Measurements from ENCODE around the gene PATJ. TPM values are rescaled to one million over a fixed set of nuclear protein-coding genes. Genes with fewer than 3 reads are reported as not detected.

The PATJ gene
- total RNA-seq, 4 donors from 2014 or later = 54.9 to 187 (median 62.1) TPM

GRCh38 chr1:62012095-62012494 lies 269.8 kb downstream of the PATJ start:
- DNase-seq (ENCODE audit: low spot score in 2 of 2) = no peak
- no peaks in the 10 kb centered on the region for H3K9me3 ChIP-seq
- WGBS = 66% methylated on average over 1 of the region's 1 CpG
- H3K4me3 ChIP-seq = no peak overlapping the region
- no peaks in the 10 kb centered on the region for H3K4me1 ChIP-seq
- no peak for TF ChIP-seq EP300 (IDR thresholded peaks at IDR 0.05)
- no peak for TF ChIP-seq POLR2AphosphoS5 (IDR thresholded peaks at IDR 0.05)
- TF ChIP-seq CTCF (IDR thresholded peaks at IDR 0.05) = no peak
- no peak for TF ChIP-seq POLR2A (IDR thresholded peaks at IDR 0.05)
- no peak overlapping the region for H3K27ac ChIP-seq
- no peaks in the 10 kb centered on the region for H3K27me3 ChIP-seq
- no peaks in the 10 kb centered on the region for H3K36me3 ChIP-seq

- TF ChIP-seq EP300 (IDR thresholded peaks at IDR 0.05) = no peak
- TF ChIP-seq POLR2A (IDR thresholded peaks at IDR 0.05) = no peak
- no peak for TF ChIP-seq CTCF (IDR thresholded peaks at IDR 0.05)
- no peak for TF ChIP-seq POLR2AphosphoS5 (IDR thresholded peaks at IDR 0.05)
- H3K27me3 ChIP-seq = no peaks in the 10 kb centered on the region
- H3K27ac ChIP-seq = no peak overlapping the region
- no peaks in the 10 kb centered on the region for H3K4me1 ChIP-seq
- DNase-seq (ENCODE audit: low spot score in 2 of 2) = no peak
- 60% methylated on average over 6 of the region's 6 CpGs for WGBS
- H3K36me3 ChIP-seq = no peaks in the 10 kb centered on the region
- H3K4me3 ChIP-seq = no peak overlapping the region
- no peaks in the 10 kb centered on the region for H3K9me3 ChIP-seq
Measured at GRCh38 chr1:62012836-62013235, 270.6 kb downstream of the PATJ start.

GRCh38 chr1:62013264-62013663 lies 271.0 kb downstream of the PATJ start:
- Histone ChIP-seq H3K36me3 (no peaks in the 10 kb centered on the region), H3K27me3 (no peaks in the 10 kb centered on the region), H3K27ac (no peak overlapping the region), H3K9me3 (no peaks in the 10 kb centered on the region), H3K4me3 (no peak overlapping the region), H3K4me1 (no peaks in the 10 kb centered on the region)
- DNase-seq (ENCODE audit: low spot score in 2 of 2) = no peak
- TF ChIP-seq POLR2A (IDR thresholded peaks at IDR 0.05) (no peak), POLR2AphosphoS5 (IDR thresholded peaks at IDR 0.05) (no peak), EP300 (IDR thresholded peaks at IDR 0.05) (no peak), CTCF (IDR thresholded peaks at IDR 0.05) (no peak)
- WGBS = 90% methylated on average over 5 of the region's 5 CpGs

- Histone ChIP-seq H3K9me3 (no peaks in the 10 kb centered on the region), H3K27me3 (no peaks in the 10 kb centered on the region), H3K4me1 (no peaks in the 10 kb centered on the region), H3K36me3 (peaks cover 3% of the 10 kb centered on the region), H3K4me3 (no peak overlapping the region), H3K27ac (no peak overlapping the region)
- 60% methylated on average over 6 of the region's 6 CpGs for WGBS
- no peak for DNase-seq (ENCODE audit: low spot score in 2 of 2)
- TF ChIP-seq POLR2AphosphoS5 (IDR thresholded peaks at IDR 0.05) = no peak
- no peak for TF ChIP-seq CTCF (IDR thresholded peaks at IDR 0.05)
- TF ChIP-seq POLR2A (IDR thresholded peaks at IDR 0.05) = no peak
- TF ChIP-seq EP300 (IDR thresholded peaks at IDR 0.05) = no peak
Measured at GRCh38 chr1:62022382-62022983, 280.2 kb downstream of the PATJ start.

GRCh38 chr1:62024690-62025089 lies 282.4 kb downstream of the PATJ start:
- 72% methylated on average over 2 of the region's 2 CpGs for WGBS
- no peak overlapping the region for H3K27ac ChIP-seq
- no peak for DNase-seq (ENCODE audit: low spot score in 2 of 2)
- H3K27me3 ChIP-seq = no peaks in the 10 kb centered on the region
- no peaks in the 10 kb centered on the region for H3K4me1 ChIP-seq
- no peak overlapping the region for H3K4me3 ChIP-seq
- no peaks in the 10 kb centered on the region for H3K9me3 ChIP-seq
- no peak for TF ChIP-seq CTCF (IDR thresholded peaks at IDR 0.05)
- no peak for TF ChIP-seq POLR2A (IDR thresholded peaks at IDR 0.05)
- TF ChIP-seq POLR2AphosphoS5 (IDR thresholded peaks at IDR 0.05) = no peak
- TF ChIP-seq EP300 (IDR thresholded peaks at IDR 0.05) = no peak
- H3K36me3 ChIP-seq = peaks cover 8% of the 10 kb centered on the region
